G401 (cell line): ENCODE data around the gene ZNF611. TPM values are rescaled to one million over a fixed set of nuclear protein-coding genes. Genes with fewer than 3 reads are reported as not detected.

ENCODE experiments used
- total RNA-seq: library from RNA; depleted of rRNA; stranded (reverse); fragments of >200 nt; shearing (Covaris generic); gene quantifications from 2 replicates; pipeline ENCODE4 v1.2.3, GENCODE V29; 2014; rRNA removed

Gene ZNF611
- total RNA-seq, 1 experiment from 2014 or later: 3.9 TPM

Other genes starting within 250 kb of the ZNF611 start
- gene ZNF808, start 207.4 kb downstream of the ZNF611 start, total RNA-seq: 4.2 and 4.5 TPM in 2 replicates
- gene ZNF701, start 164.8 kb downstream of the ZNF611 start, total RNA-seq: 1.1 and 1.2 TPM in 2 replicates
- gene ZNF83, start 96.7 kb downstream of the ZNF611 start, total RNA-seq: 14.0 and 19.4 TPM in 2 replicates
- gene ZNF600, start 51.7 kb upstream of the ZNF611 start, total RNA-seq: 0.31 and 1.1 TPM in 2 replicates
- 12.1 and 14.2 TPM in 2 replicates for gene ZNF28, start 86.6 kb upstream of the ZNF611 start, total RNA-seq
- 4.1 and 4.6 TPM in 2 replicates for gene ZNF468, start 122.6 kb upstream of the ZNF611 start, total RNA-seq
- not detected in 2 replicates for gene ZNF320, start 162.6 kb upstream of the ZNF611 start, total RNA-seq
- 1.2 and 1.8 TPM in 2 replicates for gene ZNF888, start 188.4 kb upstream of the ZNF611 start, total RNA-seq
- gene ZNF816, start 227.8 kb upstream of the ZNF611 start, total RNA-seq: 6.3 and 11.6 TPM in 2 replicates